Measurements from ENCODE around the gene CLDN2. TPM values are rescaled to one million over a fixed set of nuclear protein-coding genes. Genes with fewer than 3 reads are reported as not detected.
A peak's percentile ranks its signal among the peaks of the same experiment; 100 is the strongest.

The CLDN2 gene
- polyA plus RNA-seq, 1 of the 3 experiments (the other 2 are of a cell fraction): 0.36 TPM

DNA sequence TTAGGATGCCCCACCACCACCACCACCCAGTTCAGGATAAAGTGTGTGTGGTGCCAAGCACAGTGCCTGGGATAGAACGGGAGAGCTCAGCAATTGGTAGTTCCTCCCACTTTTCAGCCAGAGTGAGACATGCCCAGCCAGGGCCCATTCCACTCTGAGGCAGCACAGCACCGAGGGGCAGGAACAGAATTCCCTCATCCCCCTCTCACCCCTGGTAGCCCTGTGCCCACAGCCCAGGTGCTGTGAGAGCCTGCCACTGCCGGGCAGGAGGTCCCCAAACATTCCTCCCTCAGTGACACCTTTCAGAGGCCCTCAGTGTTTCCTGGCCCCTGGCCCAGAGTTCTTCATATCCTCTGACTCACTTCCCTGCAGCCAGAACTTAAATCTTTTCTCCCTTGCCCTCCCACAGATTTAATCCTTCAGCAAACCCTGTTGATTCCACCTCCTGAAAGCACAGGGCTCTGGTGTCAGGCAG, 25.2 kb upstream of the CLDN2 start (continued):
- TF ChIP-seq, protein P1, sequence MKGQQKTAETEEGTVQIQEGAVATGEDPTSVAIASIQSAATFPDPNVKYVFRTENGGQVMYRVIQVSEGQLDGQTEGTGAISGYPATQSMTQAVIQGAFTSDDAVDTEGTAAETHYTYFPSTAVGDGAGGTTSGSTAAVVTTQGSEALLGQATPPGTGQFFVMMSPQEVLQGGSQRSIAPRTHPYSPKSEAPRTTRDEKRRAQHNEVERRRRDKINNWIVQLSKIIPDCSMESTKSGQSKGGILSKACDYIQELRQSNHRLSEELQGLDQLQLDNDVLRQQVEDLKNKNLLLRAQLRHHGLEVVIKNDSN (IDR thresholded peaks at IDR 0.05; ENCODE audit: borderline replicate concordance, low read depth): no peak
- TF ChIP-seq RFX5 (IDR thresholded peaks at IDR 0.05; ENCODE audit: low read length) (no peak), NRF1 (IDR thresholded peaks at IDR 0.05; ENCODE audit: low read depth, low read length) (no peak), NFIC (IDR thresholded peaks at IDR 0.05; ENCODE audit: borderline replicate concordance) (peak; percentile 77), POLR2AphosphoS5 (IDR thresholded peaks at IDR 0.05; ENCODE audit: low read depth, low read length) (no peak), RCOR1 (IDR thresholded peaks at IDR 0.05; ENCODE audit: low read length) (no peak), EZH2phosphoT487 (IDR thresholded peaks at IDR 0.05; ENCODE audit: borderline replicate concordance, low read depth) (no peak), CHD2 (IDR thresholded peaks at IDR 0.05; ENCODE audit: low read length, partially characterized antibody) (no peak), ELF1 (IDR thresholded peaks at IDR 0.05) (no peak), TAF1 (IDR thresholded peaks at IDR 0.05; ENCODE audit: borderline replicate concordance, low read depth, low read length) (no peak), FOXM1 (IDR thresholded peaks at IDR 0.05; ENCODE audit: low read depth) (no peak), MXI1 (IDR thresholded peaks at IDR 0.05; ENCODE audit: low read depth, low read length) (no peak), SIN3A (IDR thresholded peaks at IDR 0.05; ENCODE audit: borderline replicate concordance, low read depth, low read length) (no peak), JUND (IDR thresholded peaks at IDR 0.05) (peak; percentile 57)
- TF ChIP-seq, protein P2, sequence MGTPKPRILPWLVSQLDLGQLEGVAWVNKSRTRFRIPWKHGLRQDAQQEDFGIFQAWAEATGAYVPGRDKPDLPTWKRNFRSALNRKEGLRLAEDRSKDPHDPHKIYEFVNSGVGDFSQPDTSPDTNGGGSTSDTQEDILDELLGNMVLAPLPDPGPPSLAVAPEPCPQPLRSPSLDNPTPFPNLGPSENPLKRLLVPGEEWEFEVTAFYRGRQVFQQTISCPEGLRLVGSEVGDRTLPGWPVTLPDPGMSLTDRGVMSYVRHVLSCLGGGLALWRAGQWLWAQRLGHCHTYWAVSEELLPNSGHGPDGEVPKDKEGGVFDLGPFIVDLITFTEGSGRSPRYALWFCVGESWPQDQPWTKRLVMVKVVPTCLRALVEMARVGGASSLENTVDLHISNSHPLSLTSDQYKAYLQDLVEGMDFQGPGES (IDR thresholded peaks at IDR 0.05; ENCODE audit: low read depth, low read length): no peak
- TF ChIP-seq, protein P3, sequence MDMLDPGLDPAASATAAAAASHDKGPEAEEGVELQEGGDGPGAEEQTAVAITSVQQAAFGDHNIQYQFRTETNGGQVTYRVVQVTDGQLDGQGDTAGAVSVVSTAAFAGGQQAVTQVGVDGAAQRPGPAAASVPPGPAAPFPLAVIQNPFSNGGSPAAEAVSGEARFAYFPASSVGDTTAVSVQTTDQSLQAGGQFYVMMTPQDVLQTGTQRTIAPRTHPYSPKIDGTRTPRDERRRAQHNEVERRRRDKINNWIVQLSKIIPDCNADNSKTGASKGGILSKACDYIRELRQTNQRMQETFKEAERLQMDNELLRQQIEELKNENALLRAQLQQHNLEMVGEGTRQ (IDR thresholded peaks at IDR 0.05; ENCODE audit: borderline replicate concordance, low read depth, low read length): no peak
- TF ChIP-seq, protein P4, sequence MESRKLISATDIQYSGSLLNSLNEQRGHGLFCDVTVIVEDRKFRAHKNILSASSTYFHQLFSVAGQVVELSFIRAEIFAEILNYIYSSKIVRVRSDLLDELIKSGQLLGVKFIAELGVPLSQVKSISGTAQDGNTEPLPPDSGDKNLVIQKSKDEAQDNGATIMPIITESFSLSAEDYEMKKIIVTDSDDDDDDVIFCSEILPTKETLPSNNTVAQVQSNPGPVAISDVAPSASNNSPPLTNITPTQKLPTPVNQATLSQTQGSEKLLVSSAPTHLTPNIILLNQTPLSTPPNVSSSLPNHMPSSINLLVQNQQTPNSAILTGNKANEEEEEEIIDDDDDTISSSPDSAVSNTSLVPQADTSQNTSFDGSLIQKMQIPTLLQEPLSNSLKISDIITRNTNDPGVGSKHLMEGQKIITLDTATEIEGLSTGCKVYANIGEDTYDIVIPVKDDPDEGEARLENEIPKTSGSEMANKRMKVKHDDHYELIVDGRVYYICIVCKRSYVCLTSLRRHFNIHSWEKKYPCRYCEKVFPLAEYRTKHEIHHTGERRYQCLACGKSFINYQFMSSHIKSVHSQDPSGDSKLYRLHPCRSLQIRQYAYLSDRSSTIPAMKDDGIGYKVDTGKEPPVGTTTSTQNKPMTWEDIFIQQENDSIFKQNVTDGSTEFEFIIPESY (IDR thresholded peaks at IDR 0.05; ENCODE audit: borderline replicate concordance, low read depth): no peak
- TF ChIP-seq, protein P5, sequence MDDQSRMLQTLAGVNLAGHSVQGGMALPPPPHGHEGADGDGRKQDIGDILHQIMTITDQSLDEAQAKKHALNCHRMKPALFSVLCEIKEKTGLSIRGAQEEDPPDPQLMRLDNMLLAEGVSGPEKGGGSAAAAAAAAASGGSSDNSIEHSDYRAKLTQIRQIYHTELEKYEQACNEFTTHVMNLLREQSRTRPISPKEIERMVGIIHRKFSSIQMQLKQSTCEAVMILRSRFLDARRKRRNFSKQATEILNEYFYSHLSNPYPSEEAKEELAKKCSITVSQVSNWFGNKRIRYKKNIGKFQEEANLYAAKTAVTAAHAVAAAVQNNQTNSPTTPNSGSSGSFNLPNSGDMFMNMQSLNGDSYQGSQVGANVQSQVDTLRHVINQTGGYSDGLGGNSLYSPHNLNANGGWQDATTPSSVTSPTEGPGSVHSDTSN (IDR thresholded peaks at IDR 0.05): peak; percentile 75
- TF ChIP-seq, protein P6, sequence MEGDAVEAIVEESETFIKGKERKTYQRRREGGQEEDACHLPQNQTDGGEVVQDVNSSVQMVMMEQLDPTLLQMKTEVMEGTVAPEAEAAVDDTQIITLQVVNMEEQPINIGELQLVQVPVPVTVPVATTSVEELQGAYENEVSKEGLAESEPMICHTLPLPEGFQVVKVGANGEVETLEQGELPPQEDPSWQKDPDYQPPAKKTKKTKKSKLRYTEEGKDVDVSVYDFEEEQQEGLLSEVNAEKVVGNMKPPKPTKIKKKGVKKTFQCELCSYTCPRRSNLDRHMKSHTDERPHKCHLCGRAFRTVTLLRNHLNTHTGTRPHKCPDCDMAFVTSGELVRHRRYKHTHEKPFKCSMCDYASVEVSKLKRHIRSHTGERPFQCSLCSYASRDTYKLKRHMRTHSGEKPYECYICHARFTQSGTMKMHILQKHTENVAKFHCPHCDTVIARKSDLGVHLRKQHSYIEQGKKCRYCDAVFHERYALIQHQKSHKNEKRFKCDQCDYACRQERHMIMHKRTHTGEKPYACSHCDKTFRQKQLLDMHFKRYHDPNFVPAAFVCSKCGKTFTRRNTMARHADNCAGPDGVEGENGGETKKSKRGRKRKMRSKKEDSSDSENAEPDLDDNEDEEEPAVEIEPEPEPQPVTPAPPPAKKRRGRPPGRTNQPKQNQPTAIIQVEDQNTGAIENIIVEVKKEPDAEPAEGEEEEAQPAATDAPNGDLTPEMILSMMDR (IDR thresholded peaks at IDR 0.05): no peak

Data from SK-N-SH (cell line).